Putamen (tissue), 1 donor: Measurements from ENCODE around the gene NRF1.

Source experiments
- DNase-seq: peaks from one replicate; pipeline ENCODE4 v3.0.0-alpha.2; 2016; ENCODE audit warnings: low spot score

Gene NRF1

DNA sequence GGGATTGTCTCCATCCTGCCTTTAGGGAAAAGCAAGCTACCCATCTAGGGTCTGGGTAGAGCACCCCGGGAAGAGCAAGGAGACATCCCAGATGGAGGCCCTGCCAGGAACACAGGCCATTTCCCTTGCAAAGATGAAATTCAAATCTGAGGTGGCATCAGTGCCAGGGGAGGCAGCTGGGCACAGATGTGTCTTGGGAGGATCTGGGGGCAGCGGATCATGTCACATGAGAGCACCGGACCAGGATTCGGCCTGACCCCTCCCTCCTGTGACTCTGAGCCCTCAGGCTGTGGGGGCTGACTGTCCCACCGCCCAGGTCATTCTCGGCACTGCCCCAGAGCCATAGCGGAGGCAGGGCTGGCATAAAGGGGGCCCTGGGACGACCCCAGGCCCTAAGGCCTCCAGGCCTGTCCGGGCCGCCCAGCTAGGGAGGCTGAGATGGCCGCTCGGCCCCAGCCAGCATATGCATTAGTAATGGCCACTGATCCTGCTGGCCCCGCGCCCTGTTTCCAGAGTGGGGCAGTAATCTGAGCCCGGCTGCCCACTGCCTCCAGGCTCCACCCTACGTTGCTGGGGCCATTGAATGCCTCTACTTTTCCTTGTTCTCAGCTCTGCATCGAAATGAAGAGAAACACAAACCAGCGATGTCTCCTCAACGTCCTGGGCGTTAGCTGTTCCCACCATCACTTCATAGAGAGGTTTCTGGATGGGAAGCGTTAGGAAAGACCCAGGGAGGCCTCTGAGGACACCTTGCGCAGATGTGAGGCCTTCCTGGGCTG lies 192.8 kb downstream of the NRF1 start:
- DNase-seq: no peak

DNA sequence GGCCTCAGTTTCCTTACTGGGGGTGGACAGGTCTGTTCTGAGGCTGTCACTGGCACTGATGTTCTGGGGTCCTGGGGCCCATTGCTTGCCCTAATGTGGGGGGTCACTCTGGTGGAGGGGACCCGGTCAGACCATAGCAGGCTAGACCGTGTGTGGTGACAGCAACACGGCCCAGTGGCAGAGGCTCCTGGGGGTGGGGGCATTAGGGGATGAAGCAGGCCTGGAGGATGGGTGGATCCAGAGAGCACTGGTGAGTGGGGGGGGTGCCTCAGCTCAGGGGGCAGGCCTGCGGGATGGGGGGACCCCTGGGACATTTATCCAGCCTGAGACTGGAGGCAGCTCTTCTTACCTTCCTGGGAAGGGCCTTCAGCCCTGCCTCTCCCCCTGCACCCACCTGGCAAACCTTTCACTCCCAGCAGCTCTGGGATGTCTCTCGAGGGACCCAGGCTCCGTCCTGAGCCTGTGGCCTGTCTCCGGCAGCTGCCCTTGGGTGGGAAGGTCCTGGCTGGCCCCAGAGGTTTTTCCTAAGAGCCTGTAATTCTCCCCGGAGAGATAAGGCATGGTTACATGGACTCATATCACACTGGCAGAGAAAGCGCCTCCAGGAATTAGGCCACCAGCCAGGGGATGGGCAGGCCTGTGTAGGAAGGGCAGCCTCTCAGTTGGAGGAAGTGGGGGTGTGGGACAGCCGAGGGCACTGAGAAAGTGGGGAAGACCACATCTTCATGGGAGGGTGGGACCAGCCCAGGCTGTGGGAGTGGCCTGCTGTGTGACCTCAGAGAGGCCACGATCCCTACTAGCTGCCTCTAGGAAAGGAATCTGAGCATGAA lies 193.6 kb downstream of the NRF1 start:
- no peak for DNase-seq
